H1 (cell line): Measurements from ENCODE around the gene APOBR. TPM values are rescaled to one million over a fixed set of nuclear protein-coding genes. Genes with fewer than 3 reads are reported as not detected.
"Not testable (repeated sequence)": the region's sequence is repeated elsewhere in the genome, so short reads cannot be mapped to it uniquely, and the experiment has no call there.

ENCODE experiments used
- CTCF ChIA-PET: fragments of 300-600 bp; sonication (Branson Sonifier 250); formaldehyde crosslinking; loops from one replicate; lab custom pipeline; 2021; ENCODE audit not compliant: partially characterized antibody; lab: Charles Lee
- POLR2A ChIA-PET: fragments of 300-600 bp; sonication (Branson Sonifier 250); formaldehyde crosslinking; loops from one replicate; lab custom pipeline; 2021; ENCODE audit warnings: inconsistent platforms; ENCODE audit not compliant: partially characterized antibody; lab: Charles Lee
- DNase-seq, 2 experiments: peaks; one replicate each; pipeline versions ENCODE4 v3.0.0 to v3.0.0-alpha.2; 2010 to 2022; ENCODE audit warnings: low spot score in 2 of 2, low read depth in 1 of 2, mixed read lengths in 1 of 2
- FAIRE-seq: peaks from 2 replicates; lab custom pipeline; 2011; peaks lifted over from hg19 to GRCh38; lab: Jason Lieb, UNC
- H2AFZ ChIP-seq: 2 replicates; pipeline ENCODE4 v1.8.1; 2012; ENCODE audit warnings: low read length, inconsistent platforms
- H2AK5ac ChIP-seq: 2 replicates; pipeline ENCODE4 v1.6.1; 2013; ENCODE audit warnings: low read depth, low read length
- H2BK120ac ChIP-seq: replicated peaks from 2 replicates; pipeline ENCODE3; 2013; ENCODE audit warnings: low read depth, low read length, inconsistent platforms
- H2BK12ac ChIP-seq: 2 replicates; pipeline ENCODE4 v1.6.1; 2013; ENCODE audit warnings: low read depth, low read length
- H2BK15ac ChIP-seq: 2 replicates; pipeline ENCODE4 v1.6.1; 2013; ENCODE audit warnings: low read length
- H2BK20ac ChIP-seq: 2 replicates; pipeline ENCODE4 v1.6.1; 2013; ENCODE audit warnings: low read length
- H2BK5ac ChIP-seq: 2 replicates; pipeline ENCODE4 v1.6.1; 2013; ENCODE audit warnings: low read depth, low read length
- H3K14ac ChIP-seq: 2 replicates; pipeline ENCODE4 v1.6.1; 2013; ENCODE audit warnings: inconsistent platforms; ENCODE audit not compliant: insufficient read length
- H3K18ac ChIP-seq: 2 replicates; pipeline ENCODE4 v1.6.1; 2013; ENCODE audit warnings: low read length; ENCODE audit errors: extremely low read depth
- H3K23ac ChIP-seq: 2 replicates; pipeline ENCODE4 v1.6.1; 2013; ENCODE audit warnings: inconsistent platforms; ENCODE audit not compliant: insufficient read length
- H3K23me2 ChIP-seq: 2 replicates; pipeline ENCODE4 v1.6.1; 2013; ENCODE audit warnings: low read depth, low read length
- H3K27ac ChIP-seq: 2 replicates; pipeline ENCODE4 v1.6.1; 2011; ENCODE audit warnings: low read depth, low read length, inconsistent platforms
- H3K27me3 ChIP-seq, 4 experiments: replicated peaks in 1 of 4; 1 replicate in 1 of 4; 2 replicates in 3 of 4; pipeline versions ENCODE4 v1.6.1 to v1.8.1; 2011 to 2013; ENCODE audit warnings: low read length in 3 of 4, mild to moderate bottlenecking in 3 of 4, inconsistent platforms in 2 of 4, mixed read lengths in 2 of 4, moderate library complexity in 1 of 4; ENCODE audit not compliant: control insufficient read depth in 3 of 4, insufficient read depth in 3 of 4; ENCODE audit errors: extremely low read depth in 1 of 4
- H3K36me3 ChIP-seq, 4 experiments: 2 replicates each; pipeline versions ENCODE4 v1.6.1 to v1.8.1; 2011 to 2013; ENCODE audit warnings: mild to moderate bottlenecking in 4 of 4, low read length in 3 of 4, moderate library complexity in 2 of 4, control low read depth in 1 of 4, inconsistent platforms in 1 of 4; ENCODE audit not compliant: insufficient read depth in 4 of 4, control insufficient read depth in 2 of 4
- H3K4ac ChIP-seq: replicated peaks from 2 replicates; pipeline ENCODE3; 2013; ENCODE audit warnings: low read length, low read depth, mixed read lengths, inconsistent platforms; ENCODE audit not compliant: insufficient read length
- H3K4me1 ChIP-seq, 4 experiments: replicated peaks in 1 of 4; 1 replicate in 1 of 4; 2 replicates in 3 of 4; pipeline versions ENCODE4 v1.6.1 to v1.8.1; 2011 to 2013; ENCODE audit warnings: low read length in 3 of 4, inconsistent platforms in 2 of 4, mixed read lengths in 1 of 4; ENCODE audit not compliant: insufficient read depth in 4 of 4, control insufficient read depth in 3 of 4
- H3K4me2 ChIP-seq, 2 experiments: 2 replicates each; pipeline versions ENCODE4 v1.6.1 to v1.8.1; 2011 to 2013; ENCODE audit warnings: low read depth in 2 of 2, low read length in 2 of 2, control low read depth in 1 of 2, inconsistent platforms in 1 of 2, mild to moderate bottlenecking in 1 of 2; ENCODE audit not compliant: insufficient read depth in 1 of 2
- H3K4me3 ChIP-seq, 4 experiments: fragments of 200-600, 300-600 bp in 1 of 4; sonication (generic), shearing (Covaris generic), sonication (Bioruptor Twin) in 1 of 4; 2 replicates each; pipeline versions ENCODE4 v1.5.1 to v1.8.1; 2011 to 2016; ENCODE audit warnings: low read length in 4 of 4, low read depth in 3 of 4, control low read depth in 2 of 4, inconsistent platforms in 2 of 4, mild to moderate bottlenecking in 2 of 4, mixed read lengths in 1 of 4, moderate library complexity in 1 of 4; ENCODE audit not compliant: insufficient read depth in 2 of 4; ENCODE audit errors: extremely low read depth in 1 of 4
- H3K56ac ChIP-seq: replicated peaks from 2 replicates; pipeline ENCODE3; 2013; ENCODE audit warnings: low read depth, mild to moderate bottlenecking, mixed read lengths, low read length, inconsistent platforms; ENCODE audit not compliant: insufficient read length
- H3K79me1 ChIP-seq: 2 replicates; pipeline ENCODE4 v1.6.1; 2013; ENCODE audit warnings: low read depth, low read length, control low read depth
- H3K79me2 ChIP-seq, 2 experiments: 2 replicates each; pipeline versions ENCODE4 v1.6.1 to v1.8.1; 2012 to 2013; ENCODE audit warnings: low read length in 2 of 2, mild to moderate bottlenecking in 2 of 2, inconsistent platforms in 1 of 2; ENCODE audit not compliant: insufficient read depth in 2 of 2, control insufficient read depth in 1 of 2
- H3K9ac ChIP-seq, 4 experiments: replicated peaks in 1 of 4; 1 replicate in 1 of 4; 2 replicates in 3 of 4; pipeline versions ENCODE4 v1.6.1 to v1.8.1; 2011 to 2013; ENCODE audit warnings: low read depth in 3 of 4, low read length in 3 of 4, control low read depth in 2 of 4, mild to moderate bottlenecking in 2 of 4, moderate library complexity in 2 of 4, inconsistent platforms in 1 of 4; ENCODE audit errors: extremely low read depth in 1 of 4
- H3K9me3 ChIP-seq, 2 experiments: 2 replicates each; pipeline versions ENCODE4 v1.6.1 to v1.8.1; 2012 to 2013; ENCODE audit warnings: mild to moderate bottlenecking in 2 of 2, moderate library complexity in 2 of 2, control low read depth in 1 of 2, inconsistent platforms in 1 of 2, low read depth in 1 of 2, low read length in 1 of 2, mixed read lengths in 1 of 2; ENCODE audit not compliant: insufficient read depth in 2 of 2
- H4K20me1 ChIP-seq, 2 experiments: replicated peaks in 1 of 2; 2 replicates each; pipeline versions ENCODE3 to v1.8.1; 2011 to 2013; ENCODE audit warnings: inconsistent platforms in 2 of 2, low read length in 2 of 2, mild to moderate bottlenecking in 1 of 2; ENCODE audit not compliant: insufficient read depth in 2 of 2, control insufficient read depth in 1 of 2
- H4K5ac ChIP-seq: 2 replicates; pipeline ENCODE4 v1.6.1; 2013; ENCODE audit warnings: low read length, low read depth, mixed read lengths, inconsistent platforms; ENCODE audit not compliant: insufficient read length
- H4K8ac ChIP-seq: 2 replicates; pipeline ENCODE4 v1.8.0; 2013; ENCODE audit warnings: mild to moderate bottlenecking, moderate library complexity, low read length, inconsistent platforms; ENCODE audit not compliant: insufficient read depth; ENCODE audit errors: extremely low read depth
- H4K91ac ChIP-seq: replicated peaks from 2 replicates; pipeline ENCODE3; 2013; ENCODE audit warnings: low read length, mixed read lengths, inconsistent platforms; ENCODE audit not compliant: insufficient read length
- CREB1 ChIP-seq: IDR thresholded peaks from 2 replicates; pipeline ENCODE4 v1.6.1; 2012; ENCODE audit warnings: inconsistent platforms
- PHF8 ChIP-seq: fragments of 200-600 bp; sonication (generic); conservative IDR thresholded peaks from 2 replicates; pipeline ENCODE4 v1.7.1; 2012; ENCODE audit warnings: low read depth, mild to moderate bottlenecking, inconsistent platforms, low read length, moderate library complexity
- RBBP5 ChIP-seq: IDR thresholded peaks from 2 replicates; pipeline ENCODE4 v1.7.1; 2012; ENCODE audit warnings: low read depth, mild to moderate bottlenecking, inconsistent platforms, low read length, moderate library complexity, borderline replicate concordance
- SP1 ChIP-seq: IDR thresholded peaks from 2 replicates; pipeline ENCODE4 v1.6.1; 2011; ENCODE audit warnings: low read depth, low read length
- TAF7 ChIP-seq: optimal IDR thresholded peaks from 2 replicates; pipeline ENCODE3; 2011; ENCODE audit warnings: low read depth, mild to moderate bottlenecking, inconsistent platforms, low read length, moderate library complexity, borderline replicate concordance
- WGBS, 2 experiments: shearing (Covaris generic) in 1 of 2; methylation state at CpG; one replicate each; pipeline versions ENCODE4 v1.1.6 to v1.1.7; 2013 to 2015; ENCODE audit warnings: low lambda C conversion rate in 2 of 2, mixed read lengths in 2 of 2, inconsistent platforms in 1 of 2, low coverage in 1 of 2, missing lambda C conversion rate in 1 of 2; ENCODE audit not compliant: insufficient replicate concordance in 2 of 2, insufficient coverage in 1 of 2, insufficient read length in 1 of 2; ENCODE audit errors: extremely low coverage in 1 of 2, missing lambda C conversion rate in 1 of 2; 5-methylcytosine and 5-hydroxymethylcytosine counted together
- polyA plus RNA-seq, 7 experiments: library from polyadenylated mRNA; depleted of rRNA in 3 of 7; stranded (reverse) in 5 of 7; unstranded in 2 of 7; fragments of >200 nt in 5 of 7; fragments of 200-250 nt in 2 of 7; gene quantifications; 1 replicate in 5 of 7; 2 replicates in 1 of 7; 4 replicates in 1 of 7; pipeline versions ENCODE4 v1.2.1 to v1.2.3, GENCODE V29; 2011 to 2013; ENCODE audit warnings: missing spikeins in 2 of 7, mixed read lengths in 2 of 7
- total RNA-seq: library from RNA; stranded (reverse); fragmentation: NEBNext Ultra II Directional; extraction: Animal tissue kit (Norgen Biotek cat#: 25700); gene quantifications from 2 replicates; pipeline ENCODE4 v1.2.1, GENCODE V29; 2021

APOBR gene
- total and polyA plus RNA-seq, 2 of the 8 experiments (the other 6 are each of a cell fraction or from before 2014, with no cell fraction given): not detected

DNA sequence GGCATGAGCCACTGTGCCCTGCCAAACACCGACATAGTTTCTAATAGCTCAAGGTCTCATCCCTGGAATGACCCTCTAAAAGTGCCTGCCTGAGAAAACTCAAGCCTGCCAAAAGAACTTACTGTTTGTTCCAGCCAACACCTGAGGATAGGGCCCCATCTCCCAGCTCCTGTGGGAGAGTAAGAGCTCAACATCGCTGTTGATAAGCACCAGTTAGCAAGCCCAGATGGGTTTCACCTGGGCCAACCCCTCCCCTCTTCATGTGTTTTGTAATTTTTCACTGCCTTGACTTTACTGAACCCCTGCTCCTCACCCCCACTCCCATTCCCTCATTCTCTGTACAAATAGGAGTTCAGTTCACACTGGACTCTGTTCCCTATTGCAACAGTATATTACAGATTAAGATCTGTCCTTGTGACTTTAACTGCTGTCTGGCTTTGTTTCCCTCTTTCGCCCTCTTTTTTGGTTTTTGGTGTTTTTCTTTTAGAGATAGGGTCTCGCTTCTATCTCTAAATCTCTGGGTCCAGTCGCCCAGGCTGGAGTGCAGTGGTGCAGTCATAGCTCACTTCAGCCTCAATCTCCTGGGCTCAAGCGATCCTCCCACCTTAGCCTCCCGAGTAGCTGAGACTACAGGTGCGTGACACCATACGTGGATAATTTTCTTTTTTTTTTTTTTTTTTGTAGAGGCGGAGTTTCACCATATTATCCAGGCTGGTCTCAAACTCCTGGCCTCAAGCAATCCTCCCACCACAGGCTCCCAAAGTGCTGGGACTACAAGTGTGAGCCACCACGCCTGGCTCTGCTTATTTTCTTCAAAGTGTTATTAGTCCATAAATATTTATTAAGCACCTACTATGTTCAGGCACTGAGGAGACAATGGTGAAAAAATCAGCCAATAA is 32.0 kb downstream of the APOBR start (continued):
- TF ChIP-seq TAF7 (no peak), PHF8 (no peak), SP1 (no peak), CREB1 (no peak), RBBP5 (no peak)

DNA sequence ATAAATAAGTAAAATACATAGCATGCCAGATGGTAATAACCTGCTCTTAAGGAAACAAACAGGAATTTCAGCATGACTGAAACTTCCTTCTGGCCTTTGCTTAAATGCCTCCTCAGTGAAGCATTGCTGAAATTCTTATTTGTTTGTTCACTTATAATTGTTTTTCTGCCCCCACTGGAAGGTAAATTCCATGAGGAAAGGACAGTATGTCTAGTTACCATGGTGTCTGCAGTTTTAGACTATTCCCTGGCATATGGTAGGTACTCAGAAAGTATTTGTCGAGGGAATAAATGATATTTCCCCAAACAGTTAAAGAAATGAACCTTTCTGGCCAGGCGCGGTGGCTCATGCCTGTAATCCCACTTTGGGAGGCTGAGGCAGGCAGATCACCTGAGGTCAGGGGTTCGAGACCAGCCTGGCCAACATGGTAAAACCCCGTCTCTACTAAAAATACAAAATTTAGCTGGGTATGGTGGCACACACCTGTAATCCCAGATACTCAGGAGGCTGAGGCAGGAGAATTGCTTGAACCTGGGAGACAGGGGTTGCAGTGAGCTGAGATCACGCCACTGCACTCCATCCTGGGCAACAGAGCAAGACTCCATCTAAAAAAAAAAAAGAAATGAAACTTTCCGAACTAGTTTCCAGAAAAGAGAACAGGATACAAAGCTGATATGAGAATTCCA is 32.8 kb downstream of the APOBR start:
- H3K4me1 ChIP-seq, H3K23ac ChIP-seq, H2BK120ac ChIP-seq, H3K4me2 ChIP-seq, H2AFZ ChIP-seq, H3K27me3 ChIP-seq, POLR2A ChIA-PET, H4K91ac ChIP-seq, H3K36me3 ChIP-seq, FAIRE-seq, H3K27ac ChIP-seq, H4K20me1 ChIP-seq, H2BK15ac ChIP-seq, H3K79me2 ChIP-seq, H2AK5ac ChIP-seq, H3K14ac ChIP-seq, DNase-seq, H3K9me3 ChIP-seq, H3K9ac ChIP-seq, H3K4me3 ChIP-seq, H2BK12ac ChIP-seq, H2BK20ac ChIP-seq, H3K18ac ChIP-seq, CTCF ChIA-PET, H3K56ac ChIP-seq, H3K79me1 ChIP-seq, H3K4ac ChIP-seq, H4K8ac ChIP-seq, H2BK5ac ChIP-seq, H4K5ac ChIP-seq, H3K23me2 ChIP-seq: not testable (repeated sequence)
- WGBS, 2 experiments: 86% methylated on average over 7 of the region's 7 CpGs; no CpG with 5 or more reads in 1 of the 2 experiments
